ENCODE results near the gene ZCCHC12.

ZCCHC12 gene

GRCh38 chrX:118872102-118872566 lies 48.5 kb downstream of the ZCCHC12 start:
- no peak for DNase-seq
